Omental fat pad (tissue), 4 donors: ENCODE data around the gene ATG14. TPM values are rescaled to one million over a fixed set of nuclear protein-coding genes. Genes with fewer than 3 reads are reported as not detected.

Experiments used
- ATAC-seq: fragments of 150-250 bp; one replicate; pipeline ENCODE4 v1.9.1; 2016; ENCODE audit warnings: mild to moderate bottlenecking, moderate library complexity; ENCODE audit not compliant: low FRiP score
- DNase-seq: peaks from one replicate; pipeline ENCODE4 v3.0.0-alpha.2; 2019; ENCODE audit warnings: low spot score
- total RNA-seq, 4 donors: library from RNA; depleted of rRNA; stranded (reverse); fragments of >200 nt; gene quantifications; one replicate each; pipeline ENCODE4 v1.1.0, GENCODE V29; 2016
- TF ChIP-seq, protein P1 (sequence below), 3 donors: fragments of 450-650 bp; IDR thresholded peaks; one replicate each; pipeline ENCODE4 v1.5.1; 2016 to 2017; ENCODE audit warnings: antibody characterized with exemption in 3 of 3, mild to moderate bottlenecking in 3 of 3, moderate library complexity in 2 of 3

The ATG14 gene
- total RNA-seq, 4 donors from 2014 or later = 7.3 to 14.8 (median 8.0) TPM

DNA sequence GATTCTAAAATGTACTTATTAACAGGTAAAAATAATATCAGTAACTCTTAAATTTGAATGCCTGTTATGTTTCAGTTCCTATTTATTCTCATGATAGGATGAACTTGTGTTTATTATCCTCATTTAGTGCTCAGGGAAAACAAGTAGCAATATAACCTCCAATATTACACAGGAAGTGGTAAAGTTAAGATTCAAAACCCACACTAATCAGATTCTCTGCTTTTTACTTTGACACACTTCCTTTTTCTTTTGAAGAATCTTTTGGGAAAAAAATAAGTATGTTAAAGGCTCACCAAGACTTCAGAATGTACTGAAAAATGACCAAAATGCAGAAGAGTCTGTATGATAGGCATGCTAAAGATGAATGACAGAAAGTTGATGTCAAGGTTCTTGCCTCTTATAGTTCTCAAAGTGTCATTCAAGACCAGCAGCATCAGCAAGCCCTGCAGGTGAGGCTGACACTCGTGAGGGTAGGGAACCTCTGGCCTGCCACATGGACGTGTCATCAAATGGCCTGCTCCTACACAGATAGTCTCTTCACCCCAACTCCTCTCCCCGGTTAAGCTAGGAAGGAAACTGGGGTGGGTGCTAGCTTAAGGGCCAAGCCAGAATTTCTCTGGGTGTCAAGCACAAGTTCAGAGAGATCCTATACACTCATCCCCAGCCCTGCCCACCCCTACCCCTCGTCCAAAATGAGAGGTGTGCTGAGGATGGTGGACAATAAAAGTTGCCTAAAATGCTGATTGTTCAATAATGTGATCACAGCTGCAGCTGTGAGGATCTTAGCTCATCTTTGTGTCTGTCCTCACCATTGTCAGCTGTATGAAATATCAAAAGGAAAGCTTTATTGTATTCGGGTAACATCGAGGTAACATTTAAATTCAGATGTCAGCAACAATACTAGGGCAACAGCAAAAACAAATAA lies 22.5 kb upstream of the ATG14 start:
- ATAC-seq (no peak), DNase-seq (no peak)
- TF ChIP-seq, protein P1, sequence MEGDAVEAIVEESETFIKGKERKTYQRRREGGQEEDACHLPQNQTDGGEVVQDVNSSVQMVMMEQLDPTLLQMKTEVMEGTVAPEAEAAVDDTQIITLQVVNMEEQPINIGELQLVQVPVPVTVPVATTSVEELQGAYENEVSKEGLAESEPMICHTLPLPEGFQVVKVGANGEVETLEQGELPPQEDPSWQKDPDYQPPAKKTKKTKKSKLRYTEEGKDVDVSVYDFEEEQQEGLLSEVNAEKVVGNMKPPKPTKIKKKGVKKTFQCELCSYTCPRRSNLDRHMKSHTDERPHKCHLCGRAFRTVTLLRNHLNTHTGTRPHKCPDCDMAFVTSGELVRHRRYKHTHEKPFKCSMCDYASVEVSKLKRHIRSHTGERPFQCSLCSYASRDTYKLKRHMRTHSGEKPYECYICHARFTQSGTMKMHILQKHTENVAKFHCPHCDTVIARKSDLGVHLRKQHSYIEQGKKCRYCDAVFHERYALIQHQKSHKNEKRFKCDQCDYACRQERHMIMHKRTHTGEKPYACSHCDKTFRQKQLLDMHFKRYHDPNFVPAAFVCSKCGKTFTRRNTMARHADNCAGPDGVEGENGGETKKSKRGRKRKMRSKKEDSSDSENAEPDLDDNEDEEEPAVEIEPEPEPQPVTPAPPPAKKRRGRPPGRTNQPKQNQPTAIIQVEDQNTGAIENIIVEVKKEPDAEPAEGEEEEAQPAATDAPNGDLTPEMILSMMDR (IDR thresholded peaks at IDR 0.05) = no peak

GRCh38 chr14:55432628-55433027 lies 21.0 kb upstream of the ATG14 start:
- no peak for ATAC-seq
- TF ChIP-seq, protein P1 (IDR thresholded peaks at IDR 0.05) = no peak
- DNase-seq = no peak

DNA sequence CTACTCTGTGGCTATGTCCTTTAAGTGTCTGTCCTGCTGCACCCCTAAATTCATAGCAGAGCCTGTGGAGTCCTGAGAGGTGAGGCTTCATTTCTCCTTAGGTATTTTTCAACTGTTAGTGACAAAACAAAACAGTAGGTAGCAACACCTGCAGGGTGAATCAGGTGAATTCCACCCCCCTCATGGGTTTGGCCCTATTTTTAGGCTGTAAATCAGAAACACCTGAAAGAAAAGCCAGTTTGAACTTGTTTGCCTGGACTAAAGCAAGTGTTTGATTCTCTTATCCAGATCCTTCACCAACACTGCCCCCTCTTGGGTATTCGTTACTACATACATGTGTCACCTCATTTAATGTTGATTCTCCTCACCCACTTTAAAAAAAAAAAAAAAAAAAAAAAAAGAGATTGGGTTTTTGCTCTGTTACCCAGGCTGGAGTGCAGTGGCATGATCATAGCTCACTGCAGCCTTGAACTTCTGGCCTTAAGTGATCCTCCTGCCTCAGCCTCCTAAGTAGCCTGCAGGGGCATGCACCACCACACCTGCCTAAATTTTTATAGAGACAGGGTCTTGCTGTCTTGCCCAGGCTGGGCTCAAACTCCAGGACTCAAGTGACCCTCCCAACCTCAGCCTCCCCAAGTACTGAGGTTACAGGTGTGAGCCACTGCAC lies 18.5 kb upstream of the ATG14 start:
- DNase-seq (no peak), ATAC-seq (no peak)
- TF ChIP-seq, protein P1 (IDR thresholded peaks at IDR 0.05) = no peak

DNA sequence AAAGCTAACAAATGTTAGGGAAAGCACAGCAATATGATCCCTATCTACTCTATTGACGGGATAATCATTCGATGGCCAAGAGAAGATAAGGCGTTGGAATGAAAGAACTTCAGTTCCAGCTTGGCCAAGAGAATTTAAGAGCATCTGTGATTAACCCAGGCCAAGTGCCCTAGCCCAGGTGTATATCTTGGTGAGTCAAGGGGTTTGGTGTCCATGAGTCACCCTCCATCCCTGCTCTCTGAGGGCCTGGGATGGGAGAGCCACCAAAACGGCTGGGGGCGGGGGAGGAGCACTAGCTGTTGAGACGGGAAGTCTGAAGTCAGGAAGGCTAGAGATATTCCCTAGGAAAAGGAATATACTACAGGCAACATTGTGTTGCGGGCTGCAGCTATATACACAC lies 15.8 kb upstream of the ATG14 start:
- no peak for ATAC-seq
- TF ChIP-seq, protein P1 (IDR thresholded peaks at IDR 0.05) = no peak
- DNase-seq = no peak

DNA sequence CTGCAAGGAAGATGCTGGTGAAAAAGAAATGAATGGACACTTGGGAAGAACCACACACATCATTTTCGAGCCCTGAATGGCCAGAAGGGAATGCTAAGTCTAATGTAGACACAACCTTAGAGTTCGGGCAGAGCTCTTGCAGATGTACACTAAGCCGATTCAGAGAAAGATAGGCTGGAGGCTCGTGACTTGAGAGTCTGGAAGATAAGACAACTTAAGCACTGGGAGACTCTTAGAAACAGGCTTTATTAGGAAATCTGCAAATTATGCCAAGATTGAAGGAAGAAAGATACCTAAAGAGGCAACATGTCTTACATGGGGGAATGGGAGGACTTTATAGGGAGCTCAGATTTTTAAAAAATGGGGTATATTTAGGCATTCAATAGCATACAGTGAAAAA lies 15.3 kb upstream of the ATG14 start:
- ATAC-seq (no peak), DNase-seq (no peak)
- TF ChIP-seq, protein P1 (IDR thresholded peaks at IDR 0.05) = no peak

- TF ChIP-seq, protein P1 (IDR thresholded peaks at IDR 0.05) = no peak
- no peak for ATAC-seq
- no peak for DNase-seq
Observed at GRCh38 chr14:55425091-55425490, 13.5 kb upstream of the ATG14 start.
